CD4-positive, alpha-beta T cell (primary cell): ENCODE results near the gene FERD3L. TPM values are rescaled to one million over a fixed set of nuclear protein-coding genes. Genes with fewer than 3 reads are reported as not detected.

Experiments used
- ATAC-seq: fragments of 200-7000 bp; cut with Tn5 transposase; one replicate; pipeline ENCODE4 v1.10.0; 2022; ENCODE audit warnings: mild to moderate bottlenecking; ENCODE audit not compliant: poor library complexity
- CTCF ChIA-PET: fragments of 350-600 bp; sonication (Branson Sonifier 250); formaldehyde crosslinking; loops from one replicate; lab custom pipeline; 2021; ENCODE audit warnings: antibody characterized with exemption, inconsistent platforms; lab: Charles Lee
- POLR2A ChIA-PET: fragments of 350-600 bp; sonication (Branson Sonifier 250); formaldehyde crosslinking; loops from one replicate; lab custom pipeline; 2021; ENCODE audit warnings: antibody characterized with exemption, inconsistent platforms; lab: Charles Lee
- DNase-seq, 14 experiments: peaks; one replicate each; pipeline ENCODE4 v3.0.0-alpha.2; 2013 to 2020; ENCODE audit warnings: mixed read lengths in 2 of 14
- H3K27ac ChIP-seq, 2 donors: one replicate each; pipeline versions ENCODE4 v1.5.1 to v1.7.0; 2013; ENCODE audit warnings: low read length in 2 of 2, low read depth in 1 of 2, mild to moderate bottlenecking in 1 of 2
- H3K27me3 ChIP-seq, 2 experiments: 1 replicate in 1 of 2; 2 replicates in 1 of 2; pipeline versions ENCODE4 v1.6.1 to v1.7.0; 2013; ENCODE audit warnings: low read length in 2 of 2, control low read depth in 1 of 2, mild to moderate bottlenecking in 1 of 2, moderate library complexity in 1 of 2; ENCODE audit not compliant: insufficient read depth in 2 of 2, control insufficient read depth in 1 of 2
- H3K36me3 ChIP-seq: one replicate; pipeline ENCODE4 v1.6.1; 2013; ENCODE audit warnings: low read length, control low read depth; ENCODE audit not compliant: insufficient read depth
- H3K4me1 ChIP-seq: one replicate; pipeline ENCODE4 v1.6.1; 2013; ENCODE audit warnings: low read length, control low read depth; ENCODE audit not compliant: insufficient read depth
- H3K4me3 ChIP-seq: one replicate; pipeline ENCODE4 v1.5.1; 2013; ENCODE audit warnings: mild to moderate bottlenecking, low read length, moderate library complexity
- H3K9me3 ChIP-seq, 2 experiments: 1 replicate in 1 of 2; 2 replicates in 1 of 2; pipeline versions ENCODE4 v1.6.1 to v1.7.0; 2013; ENCODE audit warnings: low read length in 2 of 2, mild to moderate bottlenecking in 2 of 2, control low read depth in 1 of 2, moderate library complexity in 1 of 2; ENCODE audit not compliant: control insufficient read depth in 1 of 2, insufficient read depth in 1 of 2
- H3K27ac Mint-ChIP-seq: one replicate; pipeline ENCODE4 v1.8.0; 2020; ENCODE audit warnings: mixed read lengths
- H3K27me3 Mint-ChIP-seq: one replicate; pipeline ENCODE4 v1.8.0; 2021; ENCODE audit warnings: mixed read lengths
- H3K36me3 Mint-ChIP-seq: one replicate; pipeline ENCODE4 v1.8.0; 2021; ENCODE audit warnings: low read depth, mixed read lengths
- H3K4me1 Mint-ChIP-seq: one replicate; pipeline ENCODE4 v1.8.0; 2021; ENCODE audit warnings: low read depth, mixed read lengths
- H3K4me3 Mint-ChIP-seq: one replicate; pipeline ENCODE4 v1.8.0; 2020; ENCODE audit warnings: mild to moderate bottlenecking, mixed read lengths
- H3K9me3 Mint-ChIP-seq: one replicate; pipeline ENCODE4 v1.8.0; 2020; ENCODE audit warnings: mixed read lengths
- intact Hi-C, 2 experiments: fragments of 100-400 bp; cut with DNase I in 1 of 2; cut with micrococcal nuclease in 1 of 2; formaldehyde crosslinking; loops; one replicate each; pipeline versions ENCODE4 v1.15.1 to v1.9.0; 2023 to 2025; cut with DNase I, micrococcal nuclease
- total RNA-seq, 174 experiments: library from RNA in 2 of 174; stranded (reverse) in 2 of 174; gene quantifications; one replicate each; pipeline ENCODE4 v1.2.3 and lab custom pipeline; 2021 to 2026
- TF ChIP-seq, protein P1 (sequence below): fragments of 200-600 bp; IDR thresholded peaks from one replicate; pipeline ENCODE4 v1.8.0; 2022; ENCODE audit warnings: antibody characterized with exemption, mild to moderate bottlenecking

FERD3L gene
- total RNA-seq, 2 experiments from 2014 or later, result not detected

DNA sequence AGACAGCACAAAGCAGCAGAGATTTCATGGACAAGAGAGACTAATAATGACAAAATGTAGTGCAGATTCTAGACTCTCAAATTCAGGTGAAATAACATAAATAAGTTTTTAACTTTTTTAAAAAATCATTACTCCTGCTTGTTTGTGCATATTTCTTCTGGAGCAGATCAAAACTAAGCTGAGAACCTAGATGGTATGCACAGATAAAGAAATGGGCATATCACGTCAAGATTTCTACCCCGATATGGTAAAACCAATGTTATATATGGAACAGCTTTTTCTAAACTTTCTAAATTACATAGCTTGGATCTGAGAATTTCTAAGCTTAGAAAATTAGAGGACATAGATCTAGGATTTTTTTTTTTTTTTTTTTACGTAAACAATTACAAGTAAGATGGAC, 46.0 kb downstream of the FERD3L start:
- peaks cover 0 to 4% of the 10 kb centered on the region in 2 experiments for H3K9me3 ChIP-seq
- intact Hi-C loops, result no loop called here
- ATAC-seq (no peak), DNase-seq (no peak)
- H3K4me3 Mint-ChIP-seq, result no peak overlapping the region
- no peak overlapping the region for H3K27ac ChIP-seq
- H3K36me3 ChIP-seq, result no peaks in the 10 kb centered on the region
- H3K9me3 Mint-ChIP-seq, result no peaks in the 10 kb centered on the region
- no peaks in the 10 kb centered on the region for H3K36me3 Mint-ChIP-seq
- TF ChIP-seq, protein P1, sequence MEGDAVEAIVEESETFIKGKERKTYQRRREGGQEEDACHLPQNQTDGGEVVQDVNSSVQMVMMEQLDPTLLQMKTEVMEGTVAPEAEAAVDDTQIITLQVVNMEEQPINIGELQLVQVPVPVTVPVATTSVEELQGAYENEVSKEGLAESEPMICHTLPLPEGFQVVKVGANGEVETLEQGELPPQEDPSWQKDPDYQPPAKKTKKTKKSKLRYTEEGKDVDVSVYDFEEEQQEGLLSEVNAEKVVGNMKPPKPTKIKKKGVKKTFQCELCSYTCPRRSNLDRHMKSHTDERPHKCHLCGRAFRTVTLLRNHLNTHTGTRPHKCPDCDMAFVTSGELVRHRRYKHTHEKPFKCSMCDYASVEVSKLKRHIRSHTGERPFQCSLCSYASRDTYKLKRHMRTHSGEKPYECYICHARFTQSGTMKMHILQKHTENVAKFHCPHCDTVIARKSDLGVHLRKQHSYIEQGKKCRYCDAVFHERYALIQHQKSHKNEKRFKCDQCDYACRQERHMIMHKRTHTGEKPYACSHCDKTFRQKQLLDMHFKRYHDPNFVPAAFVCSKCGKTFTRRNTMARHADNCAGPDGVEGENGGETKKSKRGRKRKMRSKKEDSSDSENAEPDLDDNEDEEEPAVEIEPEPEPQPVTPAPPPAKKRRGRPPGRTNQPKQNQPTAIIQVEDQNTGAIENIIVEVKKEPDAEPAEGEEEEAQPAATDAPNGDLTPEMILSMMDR, result no peak
- H3K27me3 ChIP-seq, result peaks cover 4 to 7% of the 10 kb centered on the region in 2 experiments
- ChIA-PET POLR2A (no interaction called here), CTCF (no interaction called here)
- no peaks in the 10 kb centered on the region for H3K4me1 Mint-ChIP-seq
- no peaks in the 10 kb centered on the region for H3K4me1 ChIP-seq
- H3K4me3 ChIP-seq, result no peak overlapping the region
- no peak overlapping the region for H3K27ac Mint-ChIP-seq
- peaks cover 34% of the 10 kb centered on the region for H3K27me3 Mint-ChIP-seq

DNA sequence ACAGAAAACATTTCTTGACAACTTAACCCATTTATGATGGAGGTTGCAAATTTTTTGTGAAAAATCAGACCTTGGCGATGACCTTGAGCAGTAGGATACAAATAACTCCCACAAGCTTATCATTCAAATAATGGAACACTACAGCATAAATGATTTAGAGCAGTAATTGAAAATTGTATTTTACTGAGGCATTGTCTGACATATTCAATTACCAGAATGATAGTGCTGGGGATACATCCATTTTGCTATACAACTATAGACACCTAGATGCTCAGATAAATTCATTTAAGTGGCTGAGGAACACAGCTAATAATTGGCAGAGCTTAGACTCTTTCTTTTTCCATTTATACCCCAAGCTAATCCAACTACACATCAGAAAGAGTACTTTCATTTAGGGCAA, 46.7 kb downstream of the FERD3L start:
- no peak for DNase-seq
- no peak overlapping the region for H3K27ac Mint-ChIP-seq
- H3K27ac ChIP-seq, result no peak overlapping the region
- H3K27me3 ChIP-seq, result peaks cover 3 to 7% of the 10 kb centered on the region in 2 experiments
- peaks cover 0 to 4% of the 10 kb centered on the region in 2 experiments for H3K9me3 ChIP-seq
- ATAC-seq, result no peak
- no peaks in the 10 kb centered on the region for H3K4me1 Mint-ChIP-seq
- intact Hi-C loops, result no loop called here
- H3K36me3 ChIP-seq, result no peaks in the 10 kb centered on the region
- H3K27me3 Mint-ChIP-seq, result peaks cover 28% of the 10 kb centered on the region
- ChIA-PET POLR2A (no interaction called here), CTCF (interaction anchor here (0.8 kb wide), 1 partner anchor 15 kb away, joined by 3 read pairs; no protein-coding TSS in a partner anchor)
- H3K4me3 Mint-ChIP-seq, result no peak overlapping the region
- H3K36me3 Mint-ChIP-seq, result no peaks in the 10 kb centered on the region
- TF ChIP-seq, protein P1, result no peak
- no peaks in the 10 kb centered on the region for H3K4me1 ChIP-seq
- no peak overlapping the region for H3K4me3 ChIP-seq
- no peaks in the 10 kb centered on the region for H3K9me3 Mint-ChIP-seq

- Mint-ChIP-seq H3K36me3 (no peaks in the 10 kb centered on the region), H3K27me3 (peaks cover 17% of the 10 kb centered on the region)
Measured at GRCh38 chr7:19097165-19098055, 47.8 kb downstream of the FERD3L start.

More at GRCh38 chr7:19097165-19098055, 47.8 kb downstream of the FERD3L start:
- no peak overlapping the region for H3K27ac ChIP-seq
- H3K9me3 ChIP-seq, result peaks cover 0 to 4% of the 10 kb centered on the region in 2 experiments
- CTCF ChIA-PET, result no interaction called here
- intact Hi-C loops, result no loop called here
- POLR2A ChIA-PET, result no interaction called here
- H3K4me1 ChIP-seq, result no peaks in the 10 kb centered on the region
- TF ChIP-seq, protein P1, result no peak
- H3K27me3 ChIP-seq, result peaks cover 0 to 7% of the 10 kb centered on the region in 2 experiments
- Mint-ChIP-seq H3K9me3 (no peaks in the 10 kb centered on the region), H3K4me1 (no peaks in the 10 kb centered on the region), H3K4me3 (no peak overlapping the region), H3K27ac (no peak overlapping the region)
- ATAC-seq, result no peak
- H3K4me3 ChIP-seq, result no peak overlapping the region
- H3K36me3 ChIP-seq, result no peaks in the 10 kb centered on the region
- no peak for DNase-seq
